GM19463 (cell line): Measurements from ENCODE around the gene ABCG2.
"Not testable (repeated sequence)": the region's sequence is repeated elsewhere in the genome, so short reads cannot be mapped to it uniquely, and the experiment has no call there.

ENCODE experiments used
- ATAC-seq: cut with Tn5 transposase; IDR thresholded peaks from one replicate; pipeline ENCODE4 v1.9.1; 2021; ENCODE audit warnings: mild to moderate bottlenecking, moderate library complexity; ENCODE audit not compliant: unreplicated experiment

ABCG2 gene

DNA sequence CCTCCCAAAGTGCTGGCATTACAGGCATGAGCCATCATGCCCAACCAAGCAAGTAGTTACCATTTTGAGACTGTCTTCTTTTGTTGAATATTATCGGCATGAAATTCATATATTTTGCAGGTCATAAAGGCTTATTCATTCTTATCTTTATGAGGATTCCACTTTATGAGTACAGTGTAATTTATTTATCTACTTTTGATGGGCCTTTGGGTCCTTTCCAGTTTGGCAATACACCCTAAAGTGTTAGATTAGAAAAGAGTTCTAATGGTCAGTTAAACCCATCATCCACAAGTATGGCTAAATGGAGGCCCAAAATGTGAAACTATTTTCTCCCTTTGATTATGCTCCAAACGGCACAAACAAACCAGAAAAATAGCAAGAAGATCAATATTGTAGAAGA is 10.9 kb upstream of the ABCG2 start:
- ATAC-seq: no peak

DNA sequence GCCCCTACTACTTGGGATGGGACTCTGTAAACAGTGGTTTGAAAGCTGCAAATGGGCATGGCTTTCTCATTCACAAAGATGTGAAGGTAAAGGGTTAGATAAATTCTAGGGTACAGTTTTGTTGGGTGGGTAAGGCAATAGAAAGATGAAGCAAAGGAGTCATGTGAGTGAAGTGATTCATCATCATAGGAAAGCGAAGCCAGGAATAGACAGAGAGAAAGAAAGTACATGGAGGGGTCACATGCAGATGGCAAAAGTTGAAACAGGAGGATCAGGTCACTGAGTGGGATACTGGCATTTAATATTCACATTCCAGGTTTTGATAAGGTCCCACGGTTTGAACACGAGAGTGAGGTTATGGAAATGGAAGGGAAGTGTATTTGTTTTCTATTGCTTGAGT is 8.2 kb upstream of the ABCG2 start:
- ATAC-seq: no peak

DNA sequence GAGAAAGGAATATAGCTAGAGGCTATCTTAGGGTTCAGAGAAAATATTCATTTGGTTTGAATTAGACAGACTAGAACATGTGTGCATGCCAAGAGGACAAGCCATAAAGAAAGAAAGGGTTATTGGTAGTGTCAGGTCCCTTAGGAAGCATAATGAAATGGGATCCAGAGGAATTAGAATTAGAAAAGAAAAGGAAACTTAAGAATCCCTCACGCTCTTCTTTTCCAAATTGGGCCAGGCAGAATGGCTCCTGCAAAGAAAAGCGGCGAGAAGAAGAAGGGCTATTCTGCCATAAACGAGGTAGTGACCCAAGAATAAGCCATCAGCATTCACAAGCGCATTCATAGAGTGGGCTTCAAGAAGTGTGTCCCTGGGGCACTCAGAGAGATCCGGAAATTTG is 4.9 kb upstream of the ABCG2 start:
- no peak for ATAC-seq

DNA sequence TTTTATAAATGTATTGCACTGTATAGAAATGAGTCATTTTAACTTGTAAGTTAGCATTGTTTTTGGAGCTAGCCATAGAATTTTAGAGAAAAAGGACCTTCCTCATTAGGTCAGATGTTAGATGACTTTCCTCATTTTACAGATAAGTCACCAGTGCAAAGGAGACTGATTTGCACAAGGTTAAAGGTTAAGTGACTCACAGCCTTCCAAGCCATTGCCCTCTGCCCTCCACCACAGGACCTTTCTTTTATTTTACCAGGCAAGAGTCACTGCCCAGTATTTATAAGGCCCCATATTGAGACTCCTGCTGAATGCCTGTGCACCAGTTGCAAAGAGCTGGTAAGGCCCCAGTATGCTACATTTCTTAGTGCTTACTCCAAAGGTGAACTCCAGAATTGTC is 4.2 kb upstream of the ABCG2 start:
- no peak for ATAC-seq

DNA sequence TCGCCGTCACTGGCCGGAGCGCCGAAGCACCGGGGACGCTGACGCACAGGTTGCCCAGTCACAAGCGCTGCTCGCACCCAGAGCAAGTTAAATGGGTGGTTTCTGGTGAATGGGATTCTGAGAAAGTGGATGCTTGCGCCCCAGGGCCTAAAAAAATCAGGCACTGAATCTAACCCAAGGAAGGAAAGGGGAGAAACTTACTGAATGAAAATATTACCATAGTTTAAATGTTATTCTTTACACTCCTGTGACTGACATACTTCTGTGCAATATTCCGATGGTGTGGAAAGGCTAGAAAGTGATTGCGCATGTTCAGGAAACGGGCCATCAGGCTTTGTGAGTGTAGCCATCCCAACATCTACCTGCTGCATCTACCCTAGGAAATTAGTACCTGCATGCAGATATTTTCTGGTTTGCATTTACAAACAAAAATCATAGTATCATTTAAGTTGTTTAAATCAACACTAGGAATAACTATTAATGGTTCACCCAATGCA is 838 bp upstream of the ABCG2 start:
- peak; percentile 39 for ATAC-seq

DNA sequence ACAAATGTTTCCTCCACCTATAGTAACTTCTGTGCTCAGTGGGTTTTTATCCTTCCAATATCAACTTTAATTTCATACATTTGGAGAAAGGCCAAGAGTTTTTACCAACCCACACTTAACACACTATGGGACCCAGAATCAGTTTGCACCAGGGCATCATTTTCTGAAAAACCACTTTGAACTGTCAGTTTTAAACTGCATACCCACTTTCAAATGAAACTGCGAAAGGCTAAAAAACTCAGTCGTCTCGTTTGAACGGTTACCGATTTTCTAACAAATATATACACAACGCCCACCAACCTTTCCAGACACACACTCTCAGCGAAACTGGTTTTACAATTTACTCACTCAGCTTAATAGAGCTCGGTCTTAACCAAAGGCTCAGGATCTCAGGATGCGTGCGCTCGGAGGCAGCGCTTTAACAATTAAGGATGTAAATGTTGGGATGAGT is 376 bp downstream of the ABCG2 start:
- ATAC-seq: peak; percentile 32

DNA sequence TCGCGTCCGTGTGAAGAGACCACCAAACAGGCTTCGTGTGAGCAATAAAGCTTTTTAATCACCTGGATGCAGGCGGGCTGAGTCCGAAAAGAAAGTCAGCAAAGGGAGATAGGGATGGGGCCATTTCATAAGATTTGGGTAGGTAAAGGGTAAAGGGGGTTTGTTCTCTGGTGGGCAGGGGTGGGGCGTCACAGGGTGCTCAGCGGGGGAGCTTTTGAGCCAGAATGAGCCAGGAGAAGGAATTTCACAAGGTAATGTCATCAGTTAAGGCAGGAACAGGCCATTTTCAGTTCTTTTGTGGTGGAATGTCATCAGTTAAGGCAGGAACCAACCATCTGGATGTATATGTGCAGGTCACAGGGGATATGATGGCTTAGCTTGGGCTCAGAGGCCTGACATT is 6.1 kb downstream of the ABCG2 start:
- not testable (repeated sequence) for ATAC-seq

DNA sequence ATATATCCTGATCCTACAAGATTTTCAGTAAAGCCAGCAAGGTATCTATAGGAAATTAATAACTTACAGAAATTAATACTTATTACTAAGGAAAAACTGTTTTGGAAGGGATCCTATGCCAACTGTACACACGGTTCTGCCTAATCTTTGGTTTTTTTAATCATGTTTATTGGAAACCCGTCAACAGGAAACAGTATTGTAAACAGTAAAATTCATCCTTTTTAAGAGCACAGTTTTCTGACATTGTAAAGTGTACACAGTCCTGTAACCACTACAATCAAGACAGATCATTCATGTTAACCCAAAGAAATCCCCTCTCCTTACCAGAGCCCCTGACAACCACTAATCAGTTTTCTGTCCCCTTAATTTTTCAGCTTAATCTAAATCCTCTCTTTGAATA is 9.9 kb downstream of the ABCG2 start:
- ATAC-seq: no peak

DNA sequence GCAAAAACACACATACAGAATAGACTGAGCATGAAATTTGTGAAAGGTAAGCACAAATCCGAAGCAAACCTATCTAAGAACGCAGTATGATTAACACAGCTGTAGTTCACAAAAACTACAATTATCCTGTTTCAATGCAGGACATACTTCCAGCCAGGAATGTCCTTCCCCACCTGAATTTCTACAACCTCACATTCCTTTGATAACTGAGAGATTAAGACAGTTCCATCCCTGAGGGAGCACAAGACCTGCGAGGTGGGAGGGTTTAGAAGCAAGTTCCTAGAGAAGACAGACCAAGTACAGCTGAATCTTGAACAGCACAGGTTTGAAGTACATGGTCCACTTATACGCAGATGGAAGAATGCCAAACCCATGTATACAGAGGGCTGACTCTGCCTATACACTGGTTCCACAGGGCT is 10.6 kb downstream of the ABCG2 start:
- no peak for ATAC-seq

DNA sequence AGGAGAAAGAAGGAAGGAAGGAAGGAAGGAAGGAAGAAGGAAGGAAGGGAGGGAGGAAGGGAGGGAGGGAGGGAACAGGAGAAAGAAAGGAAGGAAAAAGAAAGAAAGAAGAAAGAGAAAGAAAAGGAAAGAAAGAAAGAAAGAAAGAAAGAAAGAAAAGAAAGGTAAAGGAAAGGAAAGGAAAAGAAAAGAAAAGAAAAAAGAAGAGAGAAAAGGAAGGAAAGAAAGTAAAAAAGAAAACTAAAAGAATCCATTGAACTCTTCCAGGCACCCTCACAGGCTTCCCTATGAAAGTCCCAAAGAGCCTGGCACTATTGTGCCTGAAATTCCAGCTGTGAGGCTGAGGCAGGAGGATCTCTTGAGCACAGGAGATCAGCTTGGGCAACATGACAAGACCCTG is 11.5 kb downstream of the ABCG2 start:
- no peak for ATAC-seq

DNA sequence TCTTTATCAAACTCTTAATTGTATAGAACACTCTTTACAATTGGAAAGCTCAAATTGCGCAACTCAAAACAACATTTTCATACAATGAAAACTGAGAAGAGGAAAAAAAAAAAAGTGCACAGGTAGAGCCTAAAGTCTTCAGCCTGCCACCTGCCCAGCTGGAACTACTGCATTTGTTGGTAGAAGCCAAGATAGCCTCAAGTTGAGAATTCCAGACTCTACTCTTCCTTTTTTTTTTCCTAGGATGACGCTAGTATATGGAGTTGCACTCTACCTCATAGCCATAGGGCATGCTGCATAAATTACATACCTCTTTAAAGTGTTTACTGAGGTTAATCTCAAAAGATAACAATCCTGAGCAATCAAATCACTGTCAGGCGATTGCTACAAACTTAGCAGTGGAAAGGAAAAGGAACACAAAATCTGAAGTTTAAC is 13.6 kb downstream of the ABCG2 start:
- no peak for ATAC-seq

DNA sequence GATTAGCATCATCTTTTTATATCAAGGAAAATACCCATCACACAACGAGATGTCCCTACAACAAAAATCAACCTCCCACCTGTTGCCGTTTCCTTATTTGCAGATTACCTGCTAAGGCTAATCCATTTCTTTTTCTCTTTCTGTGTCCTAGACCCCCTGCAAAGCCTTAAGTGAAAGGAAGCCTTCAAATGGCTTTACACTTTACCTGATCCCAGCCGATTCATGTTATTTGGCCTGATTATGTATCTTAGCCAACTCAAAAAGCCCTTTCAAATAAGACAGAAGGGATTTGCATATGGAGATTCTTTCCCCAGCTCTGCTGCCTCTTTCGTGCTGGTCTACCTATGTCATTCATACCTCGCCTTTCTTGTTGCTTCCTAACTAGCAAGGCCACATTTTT is 14.4 kb downstream of the ABCG2 start:
- no peak for ATAC-seq

DNA sequence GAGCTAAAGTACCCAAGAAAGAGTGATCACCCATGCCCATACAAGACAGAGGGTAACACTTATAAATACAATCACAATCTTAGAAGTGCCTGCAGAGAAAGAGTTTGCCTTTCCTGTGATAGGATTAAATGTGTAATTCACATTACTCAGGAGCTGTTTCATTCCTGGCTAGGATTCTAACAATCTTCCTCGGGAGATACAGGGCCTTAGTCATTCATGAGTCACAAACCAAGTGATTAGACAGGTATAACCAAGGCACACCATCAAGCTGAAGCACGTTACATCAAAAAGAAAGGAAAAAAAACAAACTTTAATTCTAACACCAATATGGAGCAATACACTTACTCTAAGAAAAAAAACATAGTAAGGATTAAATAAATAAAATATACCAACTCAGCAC is 14.9 kb downstream of the ABCG2 start:
- no peak for ATAC-seq

DNA sequence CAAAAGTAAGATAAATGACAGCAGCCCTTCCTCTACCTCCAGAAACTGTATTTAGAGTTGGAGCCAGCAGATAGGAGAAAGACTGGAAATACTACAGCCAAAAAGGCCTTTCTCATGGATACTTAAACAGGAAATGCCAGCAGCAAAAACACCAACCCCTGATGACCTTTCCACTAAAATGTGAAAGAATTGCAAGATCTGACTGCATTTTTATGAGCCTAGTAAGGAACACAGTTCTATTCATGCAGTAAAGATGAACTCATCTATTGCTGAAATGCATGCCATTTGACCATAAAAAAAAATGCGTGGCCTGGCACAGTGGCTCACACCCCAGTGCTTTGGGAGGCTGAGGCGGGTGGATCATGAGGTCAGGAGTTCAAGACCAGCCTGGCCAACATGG is 19.9 kb downstream of the ABCG2 start:
- no peak for ATAC-seq

DNA sequence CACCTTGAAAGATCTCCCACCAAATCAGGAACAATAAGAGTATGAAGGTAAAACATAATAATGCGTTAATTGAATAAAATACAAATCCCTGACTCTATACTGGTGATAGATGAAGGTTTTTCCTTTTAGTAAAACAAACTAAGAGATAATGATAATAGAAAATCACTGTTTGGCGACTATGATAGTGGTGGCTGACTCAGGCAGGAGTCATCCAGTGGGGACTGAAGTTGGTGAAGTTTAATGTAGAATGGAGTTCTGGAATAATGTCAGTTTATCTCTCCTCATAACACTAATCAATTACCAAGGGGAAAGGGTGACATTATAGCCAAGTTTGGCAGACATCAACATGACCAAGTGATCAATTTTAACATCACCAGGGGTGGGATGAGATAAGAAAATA is 21.3 kb downstream of the ABCG2 start:
- ATAC-seq: no peak

DNA sequence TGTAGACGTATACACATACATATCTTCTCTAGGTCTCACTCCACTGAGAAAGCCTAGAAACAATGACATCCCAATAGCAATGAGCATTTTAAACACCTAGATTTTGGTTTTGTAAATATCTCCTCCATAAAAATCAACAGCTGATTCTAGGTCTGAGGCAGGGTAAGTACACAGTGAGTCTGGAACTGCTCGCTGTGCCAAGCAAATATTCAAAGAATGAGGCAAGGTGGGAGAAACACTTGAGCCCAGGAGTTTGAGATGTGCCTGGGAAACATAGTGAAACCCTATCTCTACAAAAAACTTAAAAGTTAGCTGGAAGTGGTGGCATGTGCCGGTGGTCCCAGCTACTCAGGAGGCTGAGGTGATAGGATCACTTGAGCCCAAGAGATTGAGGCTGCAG is 22.2 kb downstream of the ABCG2 start:
- ATAC-seq: no peak

DNA sequence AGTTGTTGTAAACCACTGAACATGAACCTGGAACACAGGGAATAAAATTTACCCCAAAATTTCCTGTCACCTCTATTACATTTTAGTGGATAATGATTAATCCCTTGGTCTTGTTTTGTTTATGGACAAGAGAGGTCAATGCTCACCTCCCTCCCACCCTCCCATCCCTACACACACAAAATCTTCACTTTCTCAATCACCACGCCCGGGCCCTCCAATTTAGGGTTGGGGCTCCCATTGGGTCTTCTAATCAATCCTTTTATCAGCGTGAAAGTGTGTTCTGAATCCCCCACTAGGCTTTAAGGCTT is 23.1 kb downstream of the ABCG2 start:
- ATAC-seq: no peak

DNA sequence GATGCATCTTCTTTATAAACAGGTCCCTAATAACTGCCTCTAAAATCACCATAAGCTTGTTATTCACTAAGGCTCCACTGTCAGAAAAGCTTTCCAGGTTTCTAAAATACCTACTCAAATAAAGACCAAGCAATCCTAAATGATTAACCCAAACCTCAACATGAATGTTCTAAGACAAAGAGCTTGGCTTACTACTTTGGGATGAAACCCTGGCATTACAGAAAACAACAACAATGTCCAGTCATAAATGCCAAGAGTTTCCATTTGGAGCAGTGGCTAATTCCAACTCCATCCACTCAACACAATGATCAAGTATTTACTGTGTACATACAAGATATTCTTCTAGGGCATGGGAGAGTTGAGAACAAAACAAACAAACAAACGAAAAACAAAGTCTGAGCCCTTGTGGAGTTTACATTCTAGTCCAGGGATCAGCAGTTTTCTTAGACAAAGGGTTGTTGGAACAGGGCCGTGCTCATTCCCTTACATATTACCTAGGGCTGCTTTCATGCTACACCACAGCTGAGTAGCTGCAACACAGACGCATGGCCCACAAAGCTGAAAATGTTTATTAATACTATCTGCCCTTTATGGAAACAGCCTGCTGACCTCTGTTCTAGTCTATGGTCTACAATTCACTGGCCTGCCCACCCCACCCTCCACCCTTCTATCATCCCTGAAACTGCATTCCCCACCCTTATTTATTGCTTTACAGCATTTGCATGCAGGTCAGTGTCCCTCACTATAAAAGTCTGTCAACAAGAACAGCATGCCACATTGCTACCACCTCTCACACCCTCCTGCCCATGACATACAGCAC is 23.7 kb downstream of the ABCG2 start:
- ATAC-seq: no peak

DNA sequence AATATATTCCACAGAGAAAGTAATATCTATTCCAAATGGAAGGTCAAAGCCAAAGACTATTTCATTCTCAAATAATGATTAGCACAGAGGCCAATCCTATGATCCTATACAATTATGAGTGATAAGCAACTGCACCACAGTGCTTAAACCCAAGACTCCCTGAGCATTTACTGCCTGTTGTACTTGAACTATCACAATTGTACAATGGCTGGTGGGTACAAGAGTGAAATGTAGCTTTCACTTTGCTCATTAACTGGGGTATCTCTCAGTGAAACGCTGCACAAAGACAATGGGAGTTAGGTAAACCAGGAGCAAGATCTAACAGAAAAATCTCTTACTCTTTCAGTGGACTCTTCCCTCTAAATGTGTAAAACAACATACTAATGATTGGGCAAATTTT is 24.3 kb downstream of the ABCG2 start:
- no peak for ATAC-seq

DNA sequence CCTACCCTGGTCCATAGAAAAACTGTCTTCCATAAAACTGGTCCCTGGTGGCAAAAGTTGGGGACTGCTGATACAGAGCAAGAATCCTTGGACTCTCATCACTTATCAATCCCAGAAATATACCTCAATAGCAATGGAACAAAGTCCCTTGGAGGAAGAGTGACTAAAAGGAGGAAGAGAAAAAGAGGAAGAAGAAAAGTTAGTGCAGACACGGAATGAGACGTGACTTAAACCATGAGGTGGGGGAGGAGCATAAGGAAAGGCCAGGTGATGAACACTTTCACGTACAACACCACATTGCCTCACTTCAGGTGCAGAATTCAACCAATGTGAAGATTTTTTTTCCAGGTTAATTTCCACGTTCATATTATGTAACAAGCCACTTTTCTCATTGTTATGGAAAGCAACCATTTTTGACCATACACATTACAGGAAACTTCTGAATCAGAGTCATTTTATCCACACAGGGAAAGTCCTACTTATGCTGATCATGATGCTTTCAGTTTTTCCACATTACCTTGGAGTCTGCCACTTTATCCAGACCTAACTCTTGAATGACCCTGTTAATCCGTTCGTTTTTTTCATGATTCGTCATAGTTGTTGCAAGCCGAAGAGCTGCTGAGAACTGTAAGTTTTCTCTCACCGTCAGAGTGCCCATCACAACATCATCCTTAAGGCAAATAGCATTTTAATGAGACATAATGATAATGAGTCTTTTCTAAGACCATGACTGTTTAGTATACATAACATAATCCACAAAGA is 27.7 kb downstream of the ABCG2 start:
- ATAC-seq: no peak

DNA sequence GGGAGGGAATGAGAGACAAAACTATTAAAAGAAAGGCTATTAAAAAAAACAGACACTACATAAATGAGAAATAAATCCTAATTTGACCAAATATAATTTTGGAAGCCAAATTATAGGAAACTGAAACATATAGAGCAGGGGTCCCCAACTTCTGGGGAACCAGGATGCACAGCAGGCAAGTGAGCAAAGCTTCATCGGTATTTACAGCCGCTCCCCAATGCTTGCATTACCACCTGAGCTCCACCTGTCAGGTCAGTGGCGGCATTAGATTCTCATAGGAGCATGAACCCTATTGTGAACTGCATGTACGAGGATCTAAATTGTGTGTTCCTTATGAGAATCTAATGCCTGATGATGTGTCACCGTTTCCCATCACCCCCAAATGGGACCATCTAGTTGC is 28.4 kb downstream of the ABCG2 start:
- no peak for ATAC-seq

DNA sequence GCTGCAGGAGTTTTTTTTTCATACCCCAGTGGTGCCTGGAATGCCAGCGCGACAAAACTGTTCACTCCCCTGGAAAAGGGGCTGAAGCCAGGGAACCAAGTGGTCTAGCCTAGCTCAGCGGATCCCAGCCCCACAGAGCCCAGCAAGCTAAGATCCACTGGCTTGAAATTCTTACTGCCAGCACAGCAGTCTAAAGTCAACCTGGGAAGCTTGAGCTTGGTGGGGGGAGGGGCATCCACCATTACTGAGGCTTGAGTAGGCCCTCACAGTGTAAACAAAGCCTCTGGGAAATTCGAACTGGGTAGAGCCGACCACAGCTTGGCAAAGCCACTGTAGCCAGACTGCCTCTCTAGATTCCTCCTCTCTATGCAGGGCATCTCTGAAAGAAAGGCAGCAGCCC is 36.2 kb downstream of the ABCG2 start:
- not testable (repeated sequence) for ATAC-seq
